ENCODE results near the gene XPC.

DNA sequence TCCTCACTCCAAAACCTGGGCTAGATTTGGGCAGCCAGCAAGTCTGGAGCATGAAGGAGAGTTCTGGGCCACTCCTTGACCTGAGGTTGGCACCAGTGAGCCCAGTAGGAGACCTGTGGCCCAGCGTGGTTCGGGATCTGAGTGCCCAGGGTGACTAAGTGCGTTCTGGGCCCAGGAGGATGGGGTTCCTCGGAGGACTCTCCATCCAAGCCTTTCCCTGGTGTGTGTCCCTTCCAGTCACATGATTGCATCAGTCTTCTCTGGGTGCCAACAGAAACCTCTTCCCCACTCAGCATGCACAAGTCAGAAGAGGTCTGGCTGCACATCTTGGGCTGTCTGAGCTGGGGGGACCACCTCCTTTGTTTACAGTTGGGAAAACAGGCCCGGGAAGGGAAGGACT, 38.6 kb downstream of the XPC start:
- TF ChIP-seq, protein P1, sequence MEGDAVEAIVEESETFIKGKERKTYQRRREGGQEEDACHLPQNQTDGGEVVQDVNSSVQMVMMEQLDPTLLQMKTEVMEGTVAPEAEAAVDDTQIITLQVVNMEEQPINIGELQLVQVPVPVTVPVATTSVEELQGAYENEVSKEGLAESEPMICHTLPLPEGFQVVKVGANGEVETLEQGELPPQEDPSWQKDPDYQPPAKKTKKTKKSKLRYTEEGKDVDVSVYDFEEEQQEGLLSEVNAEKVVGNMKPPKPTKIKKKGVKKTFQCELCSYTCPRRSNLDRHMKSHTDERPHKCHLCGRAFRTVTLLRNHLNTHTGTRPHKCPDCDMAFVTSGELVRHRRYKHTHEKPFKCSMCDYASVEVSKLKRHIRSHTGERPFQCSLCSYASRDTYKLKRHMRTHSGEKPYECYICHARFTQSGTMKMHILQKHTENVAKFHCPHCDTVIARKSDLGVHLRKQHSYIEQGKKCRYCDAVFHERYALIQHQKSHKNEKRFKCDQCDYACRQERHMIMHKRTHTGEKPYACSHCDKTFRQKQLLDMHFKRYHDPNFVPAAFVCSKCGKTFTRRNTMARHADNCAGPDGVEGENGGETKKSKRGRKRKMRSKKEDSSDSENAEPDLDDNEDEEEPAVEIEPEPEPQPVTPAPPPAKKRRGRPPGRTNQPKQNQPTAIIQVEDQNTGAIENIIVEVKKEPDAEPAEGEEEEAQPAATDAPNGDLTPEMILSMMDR (IDR thresholded peaks at IDR 0.05; ENCODE audit: insufficient read depth, low read length, poor library complexity, severe bottlenecking), result no peak
- no peak for TF ChIP-seq EZH2phosphoT487 (conservative IDR thresholded peaks at IDR 0.05; ENCODE audit: low read length)

All from SU-DHL-6 (cell line).